DOHH2 (cell line): ENCODE data around the gene HDDC3.

Experiments used
- EZH2phosphoT487 ChIP-seq: fragments of 200-600 bp; sonication (generic); IDR thresholded peaks from 2 replicates; pipeline ENCODE4 v1.6.1; 2017; ENCODE audit warnings: borderline replicate concordance, mild to moderate bottlenecking, antibody characterized with exemption, low read length, moderate library complexity, mixed read lengths
- TF ChIP-seq, protein P1 (sequence below): fragments of 200-600 bp; sonication (generic); IDR thresholded peaks from one replicate; pipeline ENCODE4 v1.5.1; 2014; ENCODE audit warnings: antibody characterized with exemption, mild to moderate bottlenecking, low read depth, low read length; ENCODE audit not compliant: poor library complexity, severe bottlenecking

- TF ChIP-seq, protein P1, sequence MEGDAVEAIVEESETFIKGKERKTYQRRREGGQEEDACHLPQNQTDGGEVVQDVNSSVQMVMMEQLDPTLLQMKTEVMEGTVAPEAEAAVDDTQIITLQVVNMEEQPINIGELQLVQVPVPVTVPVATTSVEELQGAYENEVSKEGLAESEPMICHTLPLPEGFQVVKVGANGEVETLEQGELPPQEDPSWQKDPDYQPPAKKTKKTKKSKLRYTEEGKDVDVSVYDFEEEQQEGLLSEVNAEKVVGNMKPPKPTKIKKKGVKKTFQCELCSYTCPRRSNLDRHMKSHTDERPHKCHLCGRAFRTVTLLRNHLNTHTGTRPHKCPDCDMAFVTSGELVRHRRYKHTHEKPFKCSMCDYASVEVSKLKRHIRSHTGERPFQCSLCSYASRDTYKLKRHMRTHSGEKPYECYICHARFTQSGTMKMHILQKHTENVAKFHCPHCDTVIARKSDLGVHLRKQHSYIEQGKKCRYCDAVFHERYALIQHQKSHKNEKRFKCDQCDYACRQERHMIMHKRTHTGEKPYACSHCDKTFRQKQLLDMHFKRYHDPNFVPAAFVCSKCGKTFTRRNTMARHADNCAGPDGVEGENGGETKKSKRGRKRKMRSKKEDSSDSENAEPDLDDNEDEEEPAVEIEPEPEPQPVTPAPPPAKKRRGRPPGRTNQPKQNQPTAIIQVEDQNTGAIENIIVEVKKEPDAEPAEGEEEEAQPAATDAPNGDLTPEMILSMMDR = no peak
- TF ChIP-seq EZH2phosphoT487 = no peak
Observed at GRCh38 chr15:90909976-90910375, 22.4 kb downstream of the HDDC3 start.
